Muscle of back (tissue), 11 donors: Measurements from ENCODE around the gene PCNT. TPM values are rescaled to one million over a fixed set of nuclear protein-coding genes. Genes with fewer than 3 reads are reported as not detected.

Experiments used
- DNase-seq, 3 donors: peaks; one replicate each; pipeline versions ENCODE4 v3.0.0 to v3.0.0-alpha.2; 2013
- polyA plus RNA-seq, 10 donors: library from polyadenylated mRNA; unstranded; fragments of 120-200 nt; gene quantifications; one replicate each; pipeline ENCODE4 v1.2.1, GENCODE V29; 2013; ENCODE audit not compliant: insufficient read length in 10 of 10

PCNT gene
- polyA plus RNA-seq, 10 donors = 41.2 to 83.0 (median 53.0) TPM

- no peak for DNase-seq
These were observed 156.5 kb downstream of the PCNT start for GRCh38 chr21:46480466-46480865.

GRCh38 chr21:46482225-46482845, 158.4 kb downstream of the PCNT start:
- no peak for DNase-seq

GRCh38 chr21:46482846-46483231, 158.9 kb downstream of the PCNT start:
- no peak for DNase-seq

GRCh38 chr21:46483300-46484295, 159.6 kb downstream of the PCNT start:
- DNase-seq = no peak

- DNase-seq = no peak
These were observed 162.6 kb downstream of the PCNT start for GRCh38 chr21:46486481-46487126.

- no peak for DNase-seq
These were observed 165.3 kb downstream of the PCNT start for GRCh38 chr21:46489162-46489663.

GRCh38 chr21:46489800-46490199, 165.8 kb downstream of the PCNT start:
- no peak for DNase-seq

GRCh38 chr21:46491553-46491952, 167.6 kb downstream of the PCNT start:
- no peak for DNase-seq

GRCh38 chr21:46492851-46493250, 168.9 kb downstream of the PCNT start:
- no peak for DNase-seq

- no peak for DNase-seq
These were observed 169.9 kb downstream of the PCNT start for GRCh38 chr21:46493828-46494227.

Other genes starting within 250 kb of the PCNT start
- 100 to 1,000 TPM; 464 to 978 (median 662) TPM for gene COL6A2, start 226.0 kb upstream of the PCNT start, polyA plus RNA-seq
- 1 to 10 TPM in 5 of 10 donors, under 1 TPM in 5; 0.35 to 2.5 (median 0.97) TPM for gene FTCD, start 168.6 kb upstream of the PCNT start, polyA plus RNA-seq
- 10 to 100 TPM in 7 of 10 donors, 1 to 10 TPM in 3; 4.2 to 14.9 (median 10.8) TPM for gene SPATC1L, start 139.7 kb upstream of the PCNT start, polyA plus RNA-seq
- gene LSS, start 95.4 kb upstream of the PCNT start, polyA plus RNA-seq = 10 to 100 TPM; 22.0 to 47.1 (median 35.1) TPM
- gene MCM3AP, start 38.5 kb upstream of the PCNT start, polyA plus RNA-seq = 10 to 100 TPM; 45.4 to 67.2 (median 58.4) TPM
- gene YBEY, start 37.8 kb upstream of the PCNT start, polyA plus RNA-seq = 10 to 100 TPM in 9 of 10 donors, 1 to 10 TPM in 1; 9.4 to 26.0 (median 17.4) TPM
- 10 to 100 TPM in 1 of 10 donors, 1 to 10 TPM in 9; 4.3 to 10.6 (median 6.3) TPM for gene C21orf58, start 286 bp upstream of the PCNT start, polyA plus RNA-seq
- gene DIP2A, start 134.7 kb downstream of the PCNT start, polyA plus RNA-seq = 10 to 100 TPM; 16.0 to 40.4 (median 22.3) TPM